ENCODE results near the gene POLG.
A peak's percentile ranks its signal among the peaks of the same experiment; 100 is the strongest.

POLG gene

DNA sequence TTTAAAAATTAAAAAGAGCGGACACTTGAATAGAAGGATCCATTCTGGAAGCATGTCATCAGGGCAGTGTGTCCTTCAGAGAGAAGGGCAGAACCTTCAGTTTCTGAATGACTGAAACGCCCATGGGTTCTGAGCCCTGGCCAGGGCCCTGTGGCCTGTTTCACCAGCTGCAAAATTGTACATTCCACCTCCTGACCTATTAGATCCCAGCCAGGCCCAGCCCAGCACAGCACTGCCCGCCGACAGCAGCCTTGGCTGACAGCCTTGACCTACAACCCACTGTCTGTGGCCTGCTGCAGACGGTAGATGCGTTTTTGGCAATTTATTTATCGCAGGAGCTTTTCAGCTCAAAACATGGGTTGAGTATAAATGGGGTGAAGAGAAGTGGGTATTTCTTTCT is 5.9 kb upstream of the POLG start:
- TF ChIP-seq, protein P1, sequence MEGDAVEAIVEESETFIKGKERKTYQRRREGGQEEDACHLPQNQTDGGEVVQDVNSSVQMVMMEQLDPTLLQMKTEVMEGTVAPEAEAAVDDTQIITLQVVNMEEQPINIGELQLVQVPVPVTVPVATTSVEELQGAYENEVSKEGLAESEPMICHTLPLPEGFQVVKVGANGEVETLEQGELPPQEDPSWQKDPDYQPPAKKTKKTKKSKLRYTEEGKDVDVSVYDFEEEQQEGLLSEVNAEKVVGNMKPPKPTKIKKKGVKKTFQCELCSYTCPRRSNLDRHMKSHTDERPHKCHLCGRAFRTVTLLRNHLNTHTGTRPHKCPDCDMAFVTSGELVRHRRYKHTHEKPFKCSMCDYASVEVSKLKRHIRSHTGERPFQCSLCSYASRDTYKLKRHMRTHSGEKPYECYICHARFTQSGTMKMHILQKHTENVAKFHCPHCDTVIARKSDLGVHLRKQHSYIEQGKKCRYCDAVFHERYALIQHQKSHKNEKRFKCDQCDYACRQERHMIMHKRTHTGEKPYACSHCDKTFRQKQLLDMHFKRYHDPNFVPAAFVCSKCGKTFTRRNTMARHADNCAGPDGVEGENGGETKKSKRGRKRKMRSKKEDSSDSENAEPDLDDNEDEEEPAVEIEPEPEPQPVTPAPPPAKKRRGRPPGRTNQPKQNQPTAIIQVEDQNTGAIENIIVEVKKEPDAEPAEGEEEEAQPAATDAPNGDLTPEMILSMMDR (IDR thresholded peaks at IDR 0.05; ENCODE audit: unreplicated experiment in 3 of 3), result no peak
- Mint-ChIP-seq H3K4me1 (peaks cover under 1% of the 10 kb centered on the region), H3K27me3 (ENCODE audit: low read depth) (peaks cover 48% of the 10 kb centered on the region), H3K27ac (no peak overlapping the region), H3K4me3 (no peak overlapping the region), H3K9me3 (peaks cover 2% of the 10 kb centered on the region), H3K36me3 (ENCODE audit: low read depth) (no peaks in the 10 kb centered on the region)

DNA sequence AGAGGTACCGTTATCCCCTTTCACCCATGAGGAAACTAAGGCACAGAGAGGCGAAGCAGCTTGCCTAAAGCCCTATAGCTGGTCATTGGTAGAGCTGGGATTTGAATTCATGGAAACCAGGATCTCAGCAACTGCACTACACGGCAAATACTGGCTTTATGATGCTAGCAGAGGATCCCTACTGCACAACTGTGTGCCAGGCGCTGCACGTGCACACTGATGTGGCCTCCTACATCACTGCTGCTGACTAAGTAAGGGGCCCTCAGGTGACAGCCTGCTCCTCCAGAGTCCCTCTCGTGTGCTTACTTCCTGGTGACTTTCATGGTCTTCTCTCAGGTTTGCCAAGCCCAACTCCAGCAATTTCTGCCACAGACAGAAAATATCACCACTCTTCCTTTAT is 3.4 kb upstream of the POLG start:
- Mint-ChIP-seq H3K36me3 (ENCODE audit: low read depth) (no peaks in the 10 kb centered on the region), H3K27me3 (ENCODE audit: low read depth) (peaks cover 43% of the 10 kb centered on the region), H3K27ac (no peak overlapping the region), H3K4me3 (peak overlapping the region in 1 of 3 experiments; percentile 69), H3K4me1 (peaks cover 8% of the 10 kb centered on the region), H3K9me3 (no peaks in the 10 kb centered on the region)
- TF ChIP-seq, protein P1 (IDR thresholded peaks at IDR 0.05; ENCODE audit: unreplicated experiment in 3 of 3), result no peak

DNA sequence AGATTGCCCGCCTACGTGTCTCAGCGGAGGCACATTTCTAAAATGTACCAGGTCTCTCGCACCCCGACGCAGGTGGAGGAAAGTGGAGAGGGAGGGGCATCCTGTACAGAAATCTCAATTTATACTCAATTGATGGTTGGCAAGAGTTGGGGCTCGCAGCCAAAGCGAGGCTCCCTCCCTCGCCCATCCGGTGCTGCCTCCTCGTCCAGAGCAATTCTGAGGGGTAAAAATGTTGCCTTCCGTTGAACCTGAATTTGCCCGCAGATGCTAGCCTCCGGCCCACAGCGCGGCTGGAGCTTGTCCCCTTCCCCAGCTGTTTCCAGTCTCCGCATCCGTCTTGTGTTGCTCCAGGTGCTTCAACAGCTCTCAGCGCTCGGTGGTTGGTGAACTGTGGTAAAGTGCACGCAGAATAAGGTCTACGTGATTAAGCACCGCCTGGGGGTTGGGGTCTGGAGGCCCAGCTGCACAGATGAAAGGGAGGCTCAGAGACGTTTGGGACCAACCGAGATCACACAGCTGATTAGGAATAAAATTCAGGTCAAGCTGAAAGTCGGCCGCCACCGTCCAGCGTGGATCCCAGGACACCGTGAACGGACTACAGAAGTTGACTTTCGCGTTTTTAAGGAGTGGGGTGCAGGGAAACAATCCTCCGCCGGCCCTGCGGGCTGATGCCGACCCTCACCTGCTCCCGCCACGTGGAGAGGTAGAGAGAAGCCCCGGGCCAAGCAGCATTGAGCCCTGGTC is 846 bp upstream of the POLG start:
- Mint-ChIP-seq H3K27ac (peak overlapping the region; percentile 12 to 89 (median 69)), H3K4me1 (peaks cover 33% of the 10 kb centered on the region), H3K9me3 (no peaks in the 10 kb centered on the region), H3K36me3 (ENCODE audit: low read depth) (peaks cover 24% of the 10 kb centered on the region), H3K27me3 (ENCODE audit: low read depth) (peaks cover 28% of the 10 kb centered on the region), H3K4me3 (peak overlapping the region; percentile 91 to 93 (median 92))
- TF ChIP-seq, protein P1 (IDR thresholded peaks at IDR 0.05; ENCODE audit: unreplicated experiment in 3 of 3), result no peak

DNA sequence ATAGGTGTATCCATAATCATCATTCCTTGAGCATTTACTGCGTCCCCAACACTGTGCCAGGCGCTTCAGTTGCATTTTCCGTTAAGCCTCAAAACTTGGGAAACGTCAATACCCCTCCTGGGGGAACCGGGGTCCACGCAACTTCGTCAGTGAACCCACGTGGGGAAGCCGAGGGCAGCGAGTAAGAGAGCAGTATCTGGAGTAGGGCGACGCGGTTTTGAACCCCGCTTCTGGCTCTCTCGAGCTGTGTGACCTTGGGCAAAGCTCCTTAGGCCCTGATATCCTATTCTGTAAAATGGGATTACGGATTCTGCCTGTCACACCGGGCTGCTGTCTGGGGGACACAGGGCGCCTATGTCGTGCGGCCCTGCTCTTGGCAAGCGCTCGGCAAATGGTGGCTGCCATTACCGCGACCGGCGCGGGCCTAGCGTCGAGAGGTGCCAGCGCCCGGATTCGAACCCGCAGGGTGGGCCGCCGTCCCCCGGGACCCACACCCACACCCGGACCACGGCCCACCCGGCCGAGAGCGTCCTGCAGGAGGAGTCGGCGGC is 590 bp downstream of the POLG start:
- peak overlapping the region in 2 of 3 experiments; percentile 31 to 41 for H3K27ac Mint-ChIP-seq
- no peaks in the 10 kb centered on the region for H3K9me3 Mint-ChIP-seq
- TF ChIP-seq, protein P1 (IDR thresholded peaks at IDR 0.05; ENCODE audit: unreplicated experiment in 3 of 3), result no peak
- peaks cover 37% of the 10 kb centered on the region for H3K36me3 Mint-ChIP-seq (ENCODE audit: low read depth)
- H3K27me3 Mint-ChIP-seq (ENCODE audit: low read depth), result peaks cover 25% of the 10 kb centered on the region
- H3K4me1 Mint-ChIP-seq, result peaks cover 41% of the 10 kb centered on the region
- peak overlapping the region; percentile 77 to 86 (median 80) for H3K4me3 Mint-ChIP-seq

DNA sequence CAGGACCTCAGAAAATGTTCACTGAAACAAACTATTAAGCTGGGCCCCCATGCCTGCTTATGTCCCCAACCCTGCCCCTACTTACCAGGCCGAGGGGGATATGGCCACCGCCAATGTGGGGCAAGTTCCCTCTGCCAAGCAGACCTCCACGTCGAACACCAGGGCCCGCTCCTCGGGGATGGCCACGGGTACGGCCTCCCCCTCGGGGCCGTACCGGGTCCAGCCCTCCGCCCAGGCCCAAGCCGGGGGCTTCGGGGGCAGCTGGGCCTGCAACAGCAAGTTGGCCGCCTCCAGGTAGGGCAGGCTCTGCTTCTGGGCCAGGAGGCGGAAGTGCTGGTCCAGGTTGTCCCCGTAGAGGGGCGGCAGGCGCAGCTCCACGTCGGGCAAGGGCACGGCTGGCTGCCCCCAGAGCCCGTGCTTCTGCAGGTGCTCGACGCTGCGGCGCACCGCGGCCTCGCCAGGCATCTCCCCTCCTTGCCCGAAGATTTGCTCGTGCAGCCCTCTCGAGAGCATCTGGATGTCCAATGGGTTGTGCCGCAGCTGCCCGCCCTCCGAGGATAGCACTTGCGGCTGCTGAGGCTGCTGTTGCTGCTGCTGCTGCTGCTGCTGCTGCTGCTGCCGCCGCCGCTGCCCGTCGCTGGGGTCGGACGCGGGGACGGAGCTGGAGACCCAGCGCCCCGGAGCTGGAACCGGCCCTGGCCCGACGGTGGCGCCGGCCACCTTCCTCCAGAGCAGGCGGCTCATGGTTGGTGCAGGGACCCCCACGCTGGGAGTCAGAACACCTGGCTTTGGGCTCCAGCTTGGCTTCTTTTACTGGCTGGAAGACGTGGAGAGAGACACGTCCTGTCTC is 1.4 kb downstream of the POLG start:
- Mint-ChIP-seq H3K4me1 (peaks cover 41% of the 10 kb centered on the region), H3K36me3 (ENCODE audit: low read depth) (peaks cover 41% of the 10 kb centered on the region), H3K4me3 (peak overlapping the region; percentile 77 to 86 (median 82)), H3K9me3 (no peaks in the 10 kb centered on the region), H3K27ac (peak overlapping the region in 2 of 3 experiments; percentile 31 to 41), H3K27me3 (ENCODE audit: low read depth) (peaks cover 21% of the 10 kb centered on the region)
- TF ChIP-seq, protein P1 (IDR thresholded peaks at IDR 0.05; ENCODE audit: unreplicated experiment in 3 of 3), result no peak
